ENCODE measurements around the gene UBE2S.

UBE2S gene

GRCh38 chr19:55355213-55355821 lies 52.3 kb downstream of the UBE2S start:
- peaks cover 70% of the 10 kb centered on the region for H3K27me3 Mint-ChIP-seq
- ATAC-seq (replicated peaks; ENCODE audit: extremely low read depth, poor library complexity, severe bottlenecking) (no peak), DNase-seq (ENCODE audit: low spot score in 2 of 2) (no peak)
- H3K36me3 Mint-ChIP-seq (ENCODE audit: insufficient read depth): peaks cover 3% of the 10 kb centered on the region
- peaks cover 26% of the 10 kb centered on the region for H3K4me1 Mint-ChIP-seq
- H3K4me3 Mint-ChIP-seq: no peak overlapping the region
- no peaks in the 10 kb centered on the region for H3K9me3 Mint-ChIP-seq
- no peak overlapping the region for H3K27ac Mint-ChIP-seq (ENCODE audit: low read depth)

GRCh38 chr19:55354698-55355212 lies 52.8 kb downstream of the UBE2S start, which contains the start of gene COX6B2:
Gene COX6B2 (minus strand): TSS chr19:55354719. CDS start chr19:55354521, 198 bp downstream.
- DNase-seq (ENCODE audit: low spot score in 2 of 2) (no peak), ATAC-seq (replicated peaks; ENCODE audit: extremely low read depth, poor library complexity, severe bottlenecking) (no peak)
- no peaks in the 10 kb centered on the region for H3K9me3 Mint-ChIP-seq
- H3K4me1 Mint-ChIP-seq: peaks cover 26% of the 10 kb centered on the region
- H3K36me3 Mint-ChIP-seq (ENCODE audit: insufficient read depth): peaks cover 3% of the 10 kb centered on the region
- peak within 1 kb of the TSS; percentile 73 for H3K4me3 Mint-ChIP-seq
- peak within 1 kb of the TSS; percentile 25 for H3K27ac Mint-ChIP-seq (ENCODE audit: low read depth)
- H3K27me3 Mint-ChIP-seq: peaks cover 72% of the 10 kb centered on the region

- ATAC-seq (replicated peaks; ENCODE audit: extremely low read depth, poor library complexity, severe bottlenecking): peak; percentile 47
Measured at GRCh38 chr19:55353803-55354697, 53.5 kb downstream of the UBE2S start.

GRCh38 chr19:55353356-55353802 lies 54.2 kb downstream of the UBE2S start:
- Mint-ChIP-seq H3K27me3 (peaks cover 71% of the 10 kb centered on the region), H3K4me1 (peaks cover 26% of the 10 kb centered on the region), H3K4me3 (peak overlapping the region; percentile 73), H3K27ac (ENCODE audit: low read depth) (peak overlapping the region; percentile 25), H3K36me3 (ENCODE audit: insufficient read depth) (peaks cover 3% of the 10 kb centered on the region), H3K9me3 (no peaks in the 10 kb centered on the region)
- ATAC-seq (replicated peaks; ENCODE audit: extremely low read depth, poor library complexity, severe bottlenecking): no peak
- no peak for DNase-seq (ENCODE audit: low spot score in 2 of 2)

More at GRCh38 chr19:55353803-55354697, 53.5 kb downstream of the UBE2S start:
- Mint-ChIP-seq H3K36me3 (ENCODE audit: insufficient read depth) (peaks cover 3% of the 10 kb centered on the region), H3K9me3 (no peaks in the 10 kb centered on the region), H3K4me3 (peak overlapping the region; percentile 73), H3K27me3 (peaks cover 72% of the 10 kb centered on the region), H3K4me1 (peaks cover 26% of the 10 kb centered on the region), H3K27ac (ENCODE audit: low read depth) (peak overlapping the region; percentile 25)
- DNase-seq (ENCODE audit: low spot score in 2 of 2): peak in 1 of 2 donors; percentile 59

- Mint-ChIP-seq H3K4me1 (peaks cover 26% of the 10 kb centered on the region), H3K9me3 (no peaks in the 10 kb centered on the region), H3K4me3 (peak overlapping the region; percentile 73), H3K27me3 (peaks cover 64% of the 10 kb centered on the region), H3K36me3 (ENCODE audit: insufficient read depth) (peaks cover 3% of the 10 kb centered on the region), H3K27ac (ENCODE audit: low read depth) (peak overlapping the region; percentile 25)
- ATAC-seq (replicated peaks; ENCODE audit: extremely low read depth, poor library complexity, severe bottlenecking) (no peak), DNase-seq (ENCODE audit: low spot score in 2 of 2) (no peak)
Measured at GRCh38 chr19:55352549-55353145, 54.9 kb downstream of the UBE2S start.

GRCh38 chr19:55352040-55352439 lies 55.5 kb downstream of the UBE2S start:
- Mint-ChIP-seq H3K4me1 (peaks cover 26% of the 10 kb centered on the region), H3K4me3 (peak overlapping the region; percentile 36), H3K36me3 (ENCODE audit: insufficient read depth) (peaks cover 3% of the 10 kb centered on the region), H3K27ac (ENCODE audit: low read depth) (no peak overlapping the region), H3K9me3 (no peaks in the 10 kb centered on the region), H3K27me3 (peaks cover 58% of the 10 kb centered on the region)
- no peak for ATAC-seq (replicated peaks; ENCODE audit: extremely low read depth, poor library complexity, severe bottlenecking)
- DNase-seq (ENCODE audit: low spot score in 2 of 2): no peak

- Mint-ChIP-seq H3K27me3 (peaks cover 48% of the 10 kb centered on the region), H3K36me3 (ENCODE audit: insufficient read depth) (peaks cover 1% of the 10 kb centered on the region)
Measured at GRCh38 chr19:55350620-55351315, 56.8 kb downstream of the UBE2S start.

More at GRCh38 chr19:55350620-55351315, 56.8 kb downstream of the UBE2S start:
- ATAC-seq (replicated peaks; ENCODE audit: extremely low read depth, poor library complexity, severe bottlenecking): no peak
- peaks cover 26% of the 10 kb centered on the region for H3K4me1 Mint-ChIP-seq
- H3K27ac Mint-ChIP-seq (ENCODE audit: low read depth): no peak overlapping the region
- H3K4me3 Mint-ChIP-seq: no peak overlapping the region
- H3K9me3 Mint-ChIP-seq: no peaks in the 10 kb centered on the region
- no peak for DNase-seq (ENCODE audit: low spot score in 2 of 2)

Data from central memory CD8-positive, alpha-beta T cell (primary cell).